ENCODE measurements around the gene PRLHR.

DNA sequence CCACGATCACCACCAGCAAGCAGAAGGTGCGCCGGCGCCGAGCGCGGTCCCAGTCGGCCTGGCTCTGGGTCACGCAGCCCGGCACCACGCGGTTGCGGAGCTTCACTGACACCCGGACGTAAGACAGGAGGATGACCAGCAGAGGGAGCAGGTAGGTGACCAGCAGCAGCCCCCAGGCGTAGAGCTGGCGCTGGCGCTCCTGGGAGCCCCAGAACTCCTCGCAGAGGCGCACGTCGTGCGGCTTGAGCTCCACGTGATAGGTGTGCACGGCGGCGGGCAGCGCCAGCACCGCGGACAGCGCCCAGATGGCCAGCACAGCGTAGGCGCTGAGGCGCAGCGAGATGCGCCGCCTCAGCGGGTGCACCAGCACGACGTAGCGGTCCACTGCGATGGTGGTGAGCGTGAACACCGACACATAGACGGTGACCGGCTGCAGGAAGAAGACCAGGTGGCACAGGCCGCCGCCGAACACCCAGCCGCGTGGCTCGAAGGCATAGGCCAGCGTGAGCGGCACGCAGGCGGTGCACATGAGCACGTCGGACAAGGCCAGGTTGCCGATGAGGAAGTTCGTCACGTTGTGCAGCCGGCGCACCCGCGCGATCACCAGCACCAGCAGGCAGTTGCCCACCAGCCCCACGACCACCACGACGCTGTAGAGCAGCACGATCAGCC lies 920 bp downstream of the PRLHR start:
- TF ChIP-seq CTCF (IDR thresholded peaks at IDR 0.05; ENCODE audit: low read depth, low read length) (peak; percentile 16), POLR2A (IDR thresholded peaks at IDR 0.05; ENCODE audit: extremely low read depth, insufficient read length) (no peak), MYC (IDR thresholded peaks at IDR 0.05; ENCODE audit: low read depth, low read length) (no peak), MAX (IDR thresholded peaks at IDR 0.05; ENCODE audit: low read depth, low read length) (no peak)

Measured in NB4 (cell line).